A549 (cell line): ENCODE data around the gene DIP2C. TPM values are rescaled to one million over a fixed set of nuclear protein-coding genes. Genes with fewer than 3 reads are reported as not detected.

Source experiments
- ATAC-seq, 2 experiments: fragments of 200-7000 bp in 1 of 2; fragments of >200 bp in 1 of 2; cut with Nextera tagmentation in 1 of 2; cut with Tn5 transposase in 1 of 2; 3 replicates each; pipeline versions ENCODE4 v1.8.0 to v1.9.1; 2018 to 2020; ENCODE audit warnings: mild to moderate bottlenecking in 1 of 2, moderate library complexity in 1 of 2
- CTCF ChIA-PET: fragments of 300-600 bp; sonication (Branson Sonifier 250); formaldehyde crosslinking; extraction: SDS; loops from one replicate; lab custom pipeline; 2021; ENCODE audit warnings: antibody characterized with exemption, inconsistent platforms; lab: Yijun Ruan, JAX
- POLR2A ChIA-PET: fragments of 350-600 bp; formaldehyde crosslinking; extraction: SDS; loops from one replicate; lab custom pipeline; 2021; ENCODE audit warnings: antibody characterized with exemption, inconsistent platforms; lab: Yijun Ruan, JAX
- DNase-seq, 2 experiments: peaks; one replicate each; pipeline versions ENCODE4 v3.0.0 to v3.0.0-alpha.2; 2011 to 2016; ENCODE audit warnings: low read depth in 1 of 2, low spot score in 1 of 2
- FAIRE-seq: peaks from 2 replicates; lab custom pipeline; 2011; peaks lifted over from hg19 to GRCh38; lab: Jason Lieb, UNC
- H3K27ac ChIP-seq, 2 experiments: fragments of >200 bp; sonication (Bioruptor Twin); formaldehyde crosslinking; 3 replicates each; pipeline ENCODE4 v1.5.1; 2016 to 2017
- H3K4me1 ChIP-seq: fragments of >200 bp; sonication (Bioruptor Twin); formaldehyde crosslinking; 3 replicates; pipeline ENCODE4 v1.6.1; 2016
- H3K4me2 ChIP-seq: fragments of >200 bp; sonication (Bioruptor Twin); formaldehyde crosslinking; 3 replicates; pipeline ENCODE4 v1.6.1; 2016
- H3K4me3 ChIP-seq: fragments of >200 bp; sonication (Bioruptor Twin); formaldehyde crosslinking; 3 replicates; pipeline ENCODE4 v1.5.1; 2016
- H3K9me3 ChIP-seq: fragments of >200 bp; sonication (Bioruptor Twin); formaldehyde crosslinking; 3 replicates; pipeline ENCODE4 v1.6.1; 2016
- BCL3 ChIP-seq: fragments of >200 bp; sonication (Bioruptor Twin); formaldehyde crosslinking; IDR thresholded peaks from 3 replicates; pipeline ENCODE4 v1.6.1; 2016
- BHLHE40 ChIP-seq: IDR thresholded peaks from 2 replicates; pipeline ENCODE4 v1.6.1; 2012; ENCODE audit warnings: low read depth, low read length, inconsistent platforms
- CBX2 ChIP-seq: fragments of 200-600 bp; sonication (generic); IDR thresholded peaks from 2 replicates; pipeline ENCODE4 v1.6.1; 2016; ENCODE audit warnings: low read depth, mild to moderate bottlenecking, borderline replicate concordance
- CHD4 ChIP-seq: fragments of 200-600 bp; sonication (generic); IDR thresholded peaks from 2 replicates; pipeline ENCODE4 v1.6.1; 2016; ENCODE audit warnings: antibody characterized with exemption, mild to moderate bottlenecking, borderline replicate concordance
- E2F6 ChIP-seq: IDR thresholded peaks from 2 replicates; pipeline ENCODE4 v1.6.1; 2012; ENCODE audit warnings: low read depth, borderline replicate concordance
- EHMT2 ChIP-seq: fragments of 200-600 bp; sonication (generic); IDR thresholded peaks from 2 replicates; pipeline ENCODE4 v1.6.1; 2016; ENCODE audit warnings: antibody characterized with exemption, low read depth, mild to moderate bottlenecking, moderate library complexity
- EP300 ChIP-seq, 2 experiments: fragments of >200 bp; sonication (Bioruptor Twin); formaldehyde crosslinking; IDR thresholded peaks; 2 replicates in 1 of 2; 3 replicates in 1 of 2; pipeline ENCODE4 v1.6.1; 2016 to 2017
- HDAC2 ChIP-seq: fragments of 200-600 bp; sonication (generic); IDR thresholded peaks from 2 replicates; pipeline ENCODE4 v1.6.1; 2016
- HES2 ChIP-seq: fragments of >200 bp; sonication (Bioruptor Twin); formaldehyde crosslinking; IDR thresholded peaks from 2 replicates; pipeline ENCODE4 v1.6.1; 2016
- HEYL ChIP-seq: fragments of 250-450 bp; sonication (Bioruptor Pico); IDR thresholded peaks from 2 replicates; pipeline ENCODE4 v1.8.0; 2021; ENCODE audit warnings: mild to moderate bottlenecking, moderate library complexity
- HOXB5 ChIP-seq: fragments of 250-450 bp; sonication (Bioruptor Pico); IDR thresholded peaks from 2 replicates; pipeline ENCODE4 v1.5.0; 2020; ENCODE audit warnings: mild to moderate bottlenecking, moderate library complexity
- KDM5A ChIP-seq: fragments of 200-600 bp; sonication (generic); IDR thresholded peaks from 2 replicates; pipeline ENCODE4 v1.6.1; 2016; ENCODE audit warnings: antibody characterized with exemption, mild to moderate bottlenecking
- MAX ChIP-seq: IDR thresholded peaks from 2 replicates; pipeline ENCODE4 v1.6.1; 2012
- MYC ChIP-seq: IDR thresholded peaks from 2 replicates; pipeline ENCODE4 v1.6.1; 2012; ENCODE audit warnings: mild to moderate bottlenecking, inconsistent platforms, low read length, improper control_type of control experiment, borderline replicate concordance
- NFE2L2 ChIP-seq: fragments of 150-350 bp; conservative IDR thresholded peaks from 2 replicates; pipeline ENCODE4 v1.6.1; 2014; ENCODE audit warnings: low read length
- PHF8 ChIP-seq: fragments of 200-600 bp; sonication (generic); IDR thresholded peaks from 2 replicates; pipeline ENCODE4 v1.6.1; 2016; ENCODE audit warnings: low read depth, mild to moderate bottlenecking, antibody characterized with exemption, moderate library complexity, borderline replicate concordance
- POLR2A ChIP-seq: IDR thresholded peaks from 2 replicates; pipeline ENCODE4 v1.6.1; 2012; ENCODE audit warnings: mild to moderate bottlenecking, low read length
- RCOR1 ChIP-seq: fragments of 150-350 bp; IDR thresholded peaks from 2 replicates; pipeline ENCODE4 v1.6.1; 2014; ENCODE audit warnings: antibody characterized with exemption, low read length, low read depth
- REST ChIP-seq: fragments of 200-600 bp; sonication (generic); IDR thresholded peaks from 2 replicates; pipeline ENCODE4 v1.6.1; 2016; ENCODE audit warnings: antibody characterized with exemption, mild to moderate bottlenecking, moderate library complexity
- RFX5 ChIP-seq: fragments of 450-650 bp; IDR thresholded peaks from 2 replicates; pipeline ENCODE4 v1.7.1; 2014; ENCODE audit warnings: antibody characterized with exemption, mild to moderate bottlenecking, moderate library complexity
- TFCP2L1 ChIP-seq: fragments of 250-450 bp; sonication (Bioruptor Pico); IDR thresholded peaks from 2 replicates; pipeline ENCODE4 v1.5.0; 2021; ENCODE audit warnings: mild to moderate bottlenecking
- TP53 ChIP-seq: fragments of 250-450 bp; sonication (Bioruptor Pico); IDR thresholded peaks from 2 replicates; pipeline ENCODE4 v1.5.0; 2021; ENCODE audit warnings: mild to moderate bottlenecking, moderate library complexity
- USF2 ChIP-seq: fragments of 450-650 bp; IDR thresholded peaks from 2 replicates; pipeline ENCODE4 v1.6.1; 2014; ENCODE audit warnings: antibody characterized with exemption
- ZFP36 ChIP-seq: fragments of 450-650 bp; IDR thresholded peaks from 2 replicates; pipeline ENCODE4 v1.6.1; 2014; ENCODE audit warnings: borderline replicate concordance; ENCODE audit not compliant: partially characterized antibody
- ZSCAN20 ChIP-seq: fragments of 250-450 bp; sonication (Bioruptor Pico); IDR thresholded peaks from 2 replicates; pipeline ENCODE4 v1.8.0; 2022; ENCODE audit warnings: mild to moderate bottlenecking, moderate library complexity
- WGBS: methylation state at CpG from one replicate; pipeline ENCODE4 v1.1.6; 2017; ENCODE audit errors: missing lambda C conversion rate; 5-methylcytosine and 5-hydroxymethylcytosine counted together
- polyA plus RNA-seq, 4 experiments: library from polyadenylated mRNA; depleted of rRNA in 3 of 4; stranded (reverse); fragments of >200 nt; fragmentation: RNase III in 1 of 4; extraction: RNeasy Plus Mini Kit Qiagen cat#74134 plus additional on column Dnase treatment in 1 of 4; gene quantifications; 2 replicates in 3 of 4; 3 replicates in 1 of 4; pipeline ENCODE4 v1.2.3, GENCODE V29; 2011 to 2017

The DIP2C gene
- polyA plus RNA-seq, 2 of the 4 experiments (the other 2 are of a cell fraction), result 3.7 to 5.0 TPM

GRCh38 chr10:385571-386300 is 303.7 kb downstream of the DIP2C start:
- no peak for FAIRE-seq
- WGBS, result 81% methylated on average over 29 of the region's 31 CpGs
- TF ChIP-seq RFX5 (no peak), CHD4 (no peak), EP300 (IDR thresholded peaks at IDR 0.05) (no peak), ZFP36 (no peak), HEYL (CRISPR knock-in tag) (no peak), PHF8 (no peak), REST (no peak), HES2 (no peak), BHLHE40 (no peak), HDAC2 (no peak), NFE2L2 (no peak), EHMT2 (no peak)
- POLR2A ChIA-PET, result no interaction called here
- CTCF ChIA-PET, result interaction anchor here (0.5 to 1.1 kb wide), 4 partner anchors 13 to 80 kb away, joined by 3 to 5 read pairs (median 3); no protein-coding TSS in a partner anchor
- no peaks in the 10 kb centered on the region for H3K4me1 ChIP-seq
- H3K9me3 ChIP-seq, result no peaks in the 10 kb centered on the region
- no peak overlapping the region for H3K4me2 ChIP-seq
- no peak overlapping the region for H3K27ac ChIP-seq
- no peak overlapping the region for H3K4me3 ChIP-seq
- no peak for ATAC-seq
- DNase-seq, result no peak

GRCh38 chr10:384538-385305 is 304.7 kb downstream of the DIP2C start:
- ChIA-PET POLR2A (no interaction called here), CTCF (interaction anchor here (0.8 to 0.9 kb wide), 2 partner anchors 13 to 14 kb away, joined by 3 to 5 read pairs; no protein-coding TSS in a partner anchor)
- no peak overlapping the region for H3K4me2 ChIP-seq
- 91% methylated on average over 22 of the region's 27 CpGs for WGBS
- no peak overlapping the region for H3K27ac ChIP-seq
- H3K4me1 ChIP-seq, result no peaks in the 10 kb centered on the region
- no peak overlapping the region for H3K4me3 ChIP-seq
- TF ChIP-seq USF2 (no peak), RCOR1 (no peak), BCL3 (no peak), RFX5 (no peak), HOXB5 (no peak), MYC (no peak), CBX2 (no peak), MAX (no peak), TP53 (no peak), POLR2A (no peak), ZSCAN20 (no peak), E2F6 (no peak), TFCP2L1 (CRISPR knock-in tag) (no peak), KDM5A (no peak)
- DNase-seq, result no peak
- no peak for FAIRE-seq
- ATAC-seq, result no peak
- H3K9me3 ChIP-seq, result no peaks in the 10 kb centered on the region
